HepG2 (cell line): ENCODE data around the gene MXRA7. TPM values are rescaled to one million over a fixed set of nuclear protein-coding genes. Genes with fewer than 3 reads are reported as not detected.
A peak's percentile ranks its signal among the peaks of the same experiment; 100 is the strongest.

Source experiments
- ATAC-seq: fragments of 200-7000 bp; cut with Tn5 transposase; 3 replicates; pipeline ENCODE4 v1.9.1; 2020; ENCODE audit warnings: mild to moderate bottlenecking, moderate library complexity
- BruUV-seq: library from RNA; stranded (reverse); fragments of 400-500 nt; replicated peaks from 2 replicates; lab custom pipeline; 2021; lab: Mats Ljungman, UMichigan
- CTCF ChIA-PET: fragments of 300-600 bp; formaldehyde crosslinking; extraction: SDS; loops from one replicate; lab custom pipeline; 2021; ENCODE audit warnings: low total read pairs, inconsistent platforms, low intra/inter-chr PET ratio; lab: Yijun Ruan, JAX
- POLR2A ChIA-PET: fragments of 350-600 bp; sonication (Branson Sonifier 250); formaldehyde crosslinking; loops from one replicate; lab custom pipeline; 2020; ENCODE audit warnings: antibody characterized with exemption, inconsistent platforms; lab: Yijun Ruan, JAX
- DNase-seq: peaks from one replicate; pipeline ENCODE4 v3.0.0-alpha.2; 2015; ENCODE audit warnings: low spot score
- FAIRE-seq: peaks from 3 replicates; lab custom pipeline; 2011; peaks lifted over from hg19 to GRCh38; lab: Jason Lieb, UNC
- H2AFZ ChIP-seq: one replicate; pipeline ENCODE4 v1.6.1; 2011; ENCODE audit warnings: low read length, inconsistent platforms
- H3K27ac ChIP-seq: fragments of 300-600 bp; 3 replicates; pipeline ENCODE4 v1.8.0; 2011; ENCODE audit warnings: mixed run types, mild to moderate bottlenecking, mixed read lengths, low read length, inconsistent platforms; ENCODE audit not compliant: insufficient read depth; ENCODE audit errors: extremely low read length
- H3K27me3 ChIP-seq, 2 experiments: fragments of 200-600 bp in 1 of 2; 2 replicates in 1 of 2; 3 replicates in 1 of 2; pipeline versions ENCODE4 v1.6.0 to v1.8.0; 2011; ENCODE audit warnings: low read length in 2 of 2, mild to moderate bottlenecking in 2 of 2, moderate library complexity in 2 of 2, inconsistent platforms in 1 of 2; ENCODE audit not compliant: insufficient read depth in 2 of 2, control insufficient read depth in 1 of 2
- H3K36me3 ChIP-seq, 2 experiments: fragments of 200-600 bp in 1 of 2; replicated peaks in 1 of 2; 2 replicates in 1 of 2; 3 replicates in 1 of 2; pipeline versions ENCODE4 v1.5.1 to v1.8.0; 2011; ENCODE audit warnings: low read length in 2 of 2, inconsistent platforms in 1 of 2; ENCODE audit not compliant: insufficient read depth in 2 of 2, control insufficient read depth in 1 of 2
- H3K4me1 ChIP-seq: 2 replicates; pipeline ENCODE4 v1.5.1; 2012; ENCODE audit warnings: low read length, inconsistent platforms; ENCODE audit not compliant: insufficient read depth
- H3K4me2 ChIP-seq: 2 replicates; pipeline ENCODE4 v1.6.0; 2011; ENCODE audit warnings: low read depth, low read length, inconsistent platforms
- H3K4me3 ChIP-seq, 3 experiments: fragments of 200-600 bp in 1 of 3; sonication (generic), shearing (Covaris generic) in 1 of 3; replicated peaks in 1 of 3; 2 replicates each; pipeline ENCODE4 v1.5.1; 2011 to 2016; ENCODE audit warnings: low read length in 3 of 3, inconsistent platforms in 2 of 3, low read depth in 2 of 3, mild to moderate bottlenecking in 2 of 3, control low read depth in 1 of 3, mixed read lengths in 1 of 3; ENCODE audit not compliant: insufficient read depth in 1 of 3
- H3K79me2 ChIP-seq: one replicate; pipeline ENCODE4 v1.6.1; 2011; ENCODE audit warnings: low read length, inconsistent platforms; ENCODE audit not compliant: insufficient read depth
- H3K9ac ChIP-seq: 2 replicates; pipeline ENCODE4 v1.6.0; 2011; ENCODE audit warnings: mild to moderate bottlenecking, low read depth, low read length, inconsistent platforms; ENCODE audit not compliant: insufficient read depth
- H3K9me3 ChIP-seq: 2 replicates; pipeline ENCODE4 v1.5.1; 2012; ENCODE audit warnings: mild to moderate bottlenecking, low read length
- H4K20me1 ChIP-seq: 2 replicates; pipeline ENCODE4 v1.6.0; 2011; ENCODE audit warnings: inconsistent platforms, mild to moderate bottlenecking, low read length, moderate library complexity; ENCODE audit not compliant: insufficient read depth
- GATA4 ChIP-seq: sonication (generic); IDR thresholded peaks from 2 replicates; pipeline ENCODE4 v1.6.1; 2016; ENCODE audit warnings: antibody characterized with exemption, low read depth, borderline replicate concordance
- NFIC ChIP-seq: IDR thresholded peaks from 2 replicates; pipeline ENCODE4 v1.6.1; 2012; ENCODE audit warnings: mild to moderate bottlenecking, low read length, inconsistent platforms
- POLR2A ChIP-seq, 2 experiments: IDR thresholded peaks; 2 replicates each; pipeline ENCODE4 v1.6.1; 2011; ENCODE audit warnings: low read depth in 2 of 2, low read length in 2 of 2, mild to moderate bottlenecking in 1 of 2, moderate library complexity in 1 of 2; ENCODE audit not compliant: insufficient read depth in 1 of 2
- POLR2AphosphoS5 ChIP-seq: IDR thresholded peaks from 2 replicates; pipeline ENCODE4 v1.6.1; 2012; ENCODE audit warnings: low read depth, low read length
- RBM22 ChIP-seq: fragments of 200-400 bp; formaldehyde crosslinking; optimal IDR thresholded peaks from 2 replicates; pipeline ENCODE3; 2017; ENCODE audit warnings: mild to moderate bottlenecking, low read length, moderate library complexity
- ZNF367 ChIP-seq: sonication (generic); formaldehyde crosslinking; IDR thresholded peaks from 2 replicates; pipeline ENCODE4 v1.4.0; 2020; ENCODE audit warnings: missing genetic modification reagents, borderline replicate concordance
- ZNF792 ChIP-seq: IDR thresholded peaks from 2 replicates; pipeline ENCODE4 v1.6.1; 2016
- WGBS: methylation state at CpG from one replicate; pipeline ENCODE4 v1.1.6; 2017; ENCODE audit warnings: low lambda C conversion rate; 5-methylcytosine and 5-hydroxymethylcytosine counted together
- in situ Hi-C: cut with HindIII; loops from 2 replicates; pipeline ENCODE4 v1.10.0; 2017; ENCODE audit warnings: low pct_unique_long_range_greater_than_20kb; ENCODE audit not compliant: extremely low pct_ligation_motif_present
- intact Hi-C: fragments of 100-400 bp; cut with micrococcal nuclease; formaldehyde crosslinking; loops from one replicate; pipeline ENCODE4 v1.10.0; 2022; ENCODE audit not compliant: unreplicated experiment
- polyA plus RNA-seq, 8 experiments: library from polyadenylated mRNA; depleted of rRNA in 3 of 8; stranded (reverse) in 7 of 8; unstranded in 1 of 8; fragments of >200 nt; fragmentation: Illumina TruSeq in 4 of 8; extraction: Trizol in 4 of 8; gene quantifications; 2 replicates each; pipeline versions ENCODE4 v1.2.1 to v1.2.3, GENCODE V29; 2011 to 2016; ENCODE audit warnings: low read depth in 4 of 8, missing spikeins in 1 of 8, mixed read lengths in 1 of 8; ENCODE audit not compliant: insufficient read depth in 1 of 8
- total RNA-seq, 5 experiments: library from RNA; depleted of rRNA; stranded (reverse); fragments of >200 nt; fragmentation: Illumina TruSeq; extraction: Trizol; gene quantifications; 2 replicates each; pipeline ENCODE4 v1.2.3, GENCODE V29; 2016; ENCODE audit warnings: low read depth in 1 of 5
- TF ChIP-seq, protein P1 (sequence below): sonication (generic); formaldehyde crosslinking; IDR thresholded peaks from 2 replicates; pipeline ENCODE4 v1.5.0; 2020; ENCODE audit warnings: missing genetic modification reagents

The MXRA7 gene
- total and polyA plus RNA-seq, 2 of the 13 experiments (the other 11 are each of a cell fraction or from before 2014, with no cell fraction given) = 44.8 to 112 TPM

DNA sequence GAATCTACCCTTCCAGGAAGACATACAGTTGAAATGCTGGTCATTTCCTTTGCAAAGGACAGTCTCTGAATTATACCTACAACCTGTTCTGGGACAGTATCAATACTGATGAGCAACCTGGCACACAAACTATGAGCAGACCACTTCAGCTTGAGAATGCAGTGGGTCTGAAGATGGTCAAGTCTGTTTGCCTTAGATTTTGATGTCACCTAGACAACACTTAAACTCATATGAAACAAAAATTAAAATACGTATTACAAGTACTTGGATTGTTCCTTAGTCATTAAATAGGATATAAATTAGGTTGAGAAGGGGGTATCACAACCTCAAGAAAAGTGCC lies 22.8 kb upstream of the MXRA7 start:
- peak; percentile 77 for TF ChIP-seq RBM22
- 0 out of 2 replicates have a peak, but pooled peaks have one; percentile 4 for TF ChIP-seq GATA4
- 0 out of 2 replicates have a peak, but pooled peaks have one; percentile 38 for TF ChIP-seq NFIC
- peak in 1 of 2 experiments; percentile 62; a peak in 2 of 4 replicates for TF ChIP-seq POLR2A (IDR thresholded peaks at IDR 0.05; ENCODE audit: insufficient read depth in 1 of 2, low read depth in 2 of 2, low read length in 2 of 2)
- TF ChIP-seq, protein P1, sequence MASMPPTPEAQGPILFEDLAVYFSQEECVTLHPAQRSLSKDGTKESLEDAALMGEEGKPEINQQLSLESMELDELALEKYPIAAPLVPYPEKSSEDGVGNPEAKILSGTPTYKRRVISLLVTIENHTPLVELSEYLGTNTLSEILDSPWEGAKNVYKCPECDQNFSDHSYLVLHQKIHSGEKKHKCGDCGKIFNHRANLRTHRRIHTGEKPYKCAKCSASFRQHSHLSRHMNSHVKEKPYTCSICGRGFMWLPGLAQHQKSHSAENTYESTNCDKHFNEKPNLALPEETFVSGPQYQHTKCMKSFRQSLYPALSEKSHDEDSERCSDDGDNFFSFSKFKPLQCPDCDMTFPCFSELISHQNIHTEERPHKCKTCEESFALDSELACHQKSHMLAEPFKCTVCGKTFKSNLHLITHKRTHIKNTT (CRISPR knock-in tag) = no peak
- TF ChIP-seq POLR2AphosphoS5 = peak; percentile 45; the same call in 1 of the 2 replicates
- TF ChIP-seq ZNF792 (CRISPR knock-in tag) = no peak
- no peak for TF ChIP-seq ZNF367 (CRISPR knock-in tag)
- TF ChIP-seq, all 625 proteins: peak for 5
- H3K79me2 ChIP-seq = peaks cover 61% of the 10 kb centered on the region
- intact Hi-C loops = no loop called here
- no peak overlapping the region for H3K9ac ChIP-seq
- H3K27ac ChIP-seq = peak overlapping the region; percentile 96
- peaks cover 35% of the 10 kb centered on the region for H4K20me1 ChIP-seq
- WGBS = 96% methylated on average over 1 of the region's 1 CpG
- no peak for DNase-seq
- no peak for ATAC-seq
- H3K9me3 ChIP-seq = no peaks in the 10 kb centered on the region
- H3K4me2 ChIP-seq = peak overlapping the region; percentile 88
- ChIA-PET POLR2A (interaction anchor here (1.8 kb wide), 1 partner anchor 15 kb away, joined by 8 read pairs; no protein-coding TSS in a partner anchor), CTCF (no interaction called here)
- no peak overlapping the region for H2AFZ ChIP-seq
- peaks cover 12 to 35% of the 10 kb centered on the region in 2 experiments for H3K36me3 ChIP-seq
- H3K27me3 ChIP-seq = peaks cover 0 to 3% of the 10 kb centered on the region in 2 experiments; a peak in 1 of 5 replicates
- in situ Hi-C loops = no loop called here
- no peak for FAIRE-seq
- peak overlapping the region in 2 of 3 experiments; percentile 93 to 100; a peak in 2 of 6 replicates for H3K4me3 ChIP-seq
- BruUV-seq = no TSS peak
- peaks cover 47% of the 10 kb centered on the region for H3K4me1 ChIP-seq
